CD8-positive, alpha-beta memory T cell (primary cell): ENCODE data around the gene OR1F1. TPM values are rescaled to one million over a fixed set of nuclear protein-coding genes. Genes with fewer than 3 reads are reported as not detected.

Source experiments
- CTCF ChIA-PET: fragments of 350-600 bp; sonication (Branson Sonifier 250); formaldehyde crosslinking; loops from one replicate; lab custom pipeline; 2021; ENCODE audit warnings: antibody characterized with exemption; lab: Charles Lee
- POLR2A ChIA-PET: fragments of 350-600 bp; sonication (Branson Sonifier 250); formaldehyde crosslinking; loops from one replicate; lab custom pipeline; 2021; ENCODE audit warnings: antibody characterized with exemption; lab: Charles Lee
- DNase-seq, 5 donors: peaks; one replicate each; pipeline versions ENCODE4 v3.0.0 to v3.0.0-alpha.2; 2020 to 2022; ENCODE audit warnings: mixed read lengths in 1 of 5
- H3K27ac ChIP-seq: one replicate; pipeline ENCODE4 v1.7.0; 2013; ENCODE audit warnings: low read depth, mild to moderate bottlenecking, low read length, moderate library complexity
- H3K27me3 ChIP-seq: 2 replicates; pipeline ENCODE4 v1.7.0; 2013; ENCODE audit warnings: low read length, mild to moderate bottlenecking; ENCODE audit not compliant: insufficient read depth, poor library complexity, severe bottlenecking
- H3K36me3 ChIP-seq: 2 replicates; pipeline ENCODE4 v1.7.0; 2013; ENCODE audit warnings: mild to moderate bottlenecking, low read length, moderate library complexity; ENCODE audit not compliant: insufficient read depth
- H3K4me1 ChIP-seq: 2 replicates; pipeline ENCODE4 v1.7.0; 2013; ENCODE audit warnings: mild to moderate bottlenecking, low read length, moderate library complexity; ENCODE audit not compliant: insufficient read depth
- H3K4me3 ChIP-seq: 2 replicates; pipeline ENCODE4 v1.7.0; 2013; ENCODE audit warnings: mild to moderate bottlenecking, low read length
- H3K9me3 ChIP-seq: 2 replicates; pipeline ENCODE4 v1.7.0; 2013; ENCODE audit warnings: mild to moderate bottlenecking, low read length
- H3K27ac Mint-ChIP-seq, 8 donors: one replicate each; pipeline ENCODE4 v1.8.0; 2020 to 2021; ENCODE audit warnings: mixed read lengths in 8 of 8, mild to moderate bottlenecking in 6 of 8, inconsistent platforms in 3 of 8, moderate library complexity in 3 of 8
- H3K27me3 Mint-ChIP-seq, 2 donors: one replicate each; pipeline ENCODE4 v1.8.0; 2020 to 2021; ENCODE audit warnings: mixed read lengths in 2 of 2, mild to moderate bottlenecking in 1 of 2, moderate library complexity in 1 of 2
- H3K36me3 Mint-ChIP-seq, 3 donors: one replicate each; pipeline ENCODE4 v1.8.0; 2020 to 2021; ENCODE audit warnings: mixed read lengths in 3 of 3, inconsistent platforms in 1 of 3, mild to moderate bottlenecking in 1 of 3
- H3K4me1 Mint-ChIP-seq, 3 donors: one replicate each; pipeline ENCODE4 v1.8.0; 2020 to 2021; ENCODE audit warnings: mixed read lengths in 3 of 3, inconsistent platforms in 1 of 3, mild to moderate bottlenecking in 1 of 3
- H3K4me3 Mint-ChIP-seq, 7 donors: one replicate each; pipeline ENCODE4 v1.8.0; 2020 to 2021; ENCODE audit warnings: mixed read lengths in 7 of 7, mild to moderate bottlenecking in 6 of 7, moderate library complexity in 4 of 7, inconsistent platforms in 2 of 7
- H3K9me3 Mint-ChIP-seq, 5 donors: one replicate each; pipeline ENCODE4 v1.8.0; 2020 to 2022; ENCODE audit warnings: mixed read lengths in 5 of 5, mild to moderate bottlenecking in 3 of 5, moderate library complexity in 2 of 5, inconsistent platforms in 1 of 5
- polyA plus RNA-seq: library from polyadenylated mRNA; unstranded; fragments of 300-500 nt; fragmentation: Illumina TruSeq; gene quantifications from one replicate; pipeline ENCODE4 v1.2.3, GENCODE V29; 2021
- total RNA-seq, 2 experiments: library from RNA; stranded (reverse); gene quantifications; one replicate each; pipeline ENCODE4 v1.2.3, GENCODE V29; 2021

OR1F1 gene
- total and polyA plus RNA-seq, 3 experiments from 2014 or later = not detected

DNA sequence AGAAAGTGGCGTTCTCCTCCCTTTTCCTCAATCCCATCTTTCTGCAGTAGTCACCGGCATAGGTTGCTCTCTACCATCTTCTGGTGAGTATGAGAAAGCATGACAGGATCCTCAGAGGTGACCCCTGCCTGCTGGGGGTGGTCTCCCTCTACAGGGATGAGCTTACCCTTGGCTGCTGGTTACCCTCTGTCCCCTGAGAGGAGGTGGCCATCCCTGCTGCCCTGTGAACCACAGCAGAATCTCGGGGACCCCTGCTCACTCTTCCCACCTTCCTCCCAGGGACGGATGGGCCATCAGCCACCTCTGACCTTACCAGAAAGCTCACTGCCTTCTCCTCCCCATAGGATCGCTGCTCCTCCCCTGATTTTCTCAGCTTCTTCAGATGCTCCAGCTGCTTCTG, 60.6 kb downstream of the OR1F1 start:
- H3K4me3 ChIP-seq = no peak overlapping the region
- H3K4me3 Mint-ChIP-seq = no peak overlapping the region
- no peaks in the 10 kb centered on the region for H3K9me3 ChIP-seq
- H3K4me1 Mint-ChIP-seq = no peaks in the 10 kb centered on the region
- H3K27ac ChIP-seq = no peak overlapping the region
- peaks cover 0 to 4% (median 0%) of the 10 kb centered on the region in 3 donors for H3K36me3 Mint-ChIP-seq
- peaks cover 19 to 28% of the 10 kb centered on the region in 2 donors for H3K27me3 Mint-ChIP-seq
- no peaks in the 10 kb centered on the region for H3K4me1 ChIP-seq
- H3K36me3 ChIP-seq = no peaks in the 10 kb centered on the region
- H3K27me3 ChIP-seq = no peaks in the 10 kb centered on the region
- POLR2A ChIA-PET = no interaction called here
- H3K27ac Mint-ChIP-seq = no peak overlapping the region
- H3K9me3 Mint-ChIP-seq = no peaks in the 10 kb centered on the region
- no peak for DNase-seq
- CTCF ChIA-PET = no interaction called here

DNA sequence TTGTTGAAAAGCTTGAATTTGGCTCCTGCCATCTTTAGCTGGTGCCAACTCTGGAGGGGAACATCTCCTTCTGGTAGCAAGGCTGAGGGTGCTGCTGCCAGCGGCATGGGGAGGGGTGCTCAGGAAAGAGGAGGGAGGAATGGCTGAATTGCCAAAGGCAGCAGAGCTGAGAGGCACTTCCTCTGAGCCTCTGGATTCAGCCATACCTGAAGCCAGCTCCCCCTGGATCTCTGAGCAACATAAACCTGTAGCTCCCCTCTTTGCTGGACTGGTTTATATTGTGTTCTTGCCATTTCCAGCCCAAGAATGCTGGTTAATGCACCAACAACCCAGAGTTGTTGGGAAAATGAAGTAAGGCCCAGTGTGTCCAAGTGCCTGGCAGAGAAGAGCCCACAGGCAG, 61.0 kb downstream of the OR1F1 start:
- H3K4me1 ChIP-seq = no peaks in the 10 kb centered on the region
- Mint-ChIP-seq H3K27ac (no peak overlapping the region), H3K9me3 (no peaks in the 10 kb centered on the region), H3K4me3 (no peak overlapping the region), H3K4me1 (no peaks in the 10 kb centered on the region), H3K27me3 (peaks cover 18 to 25% of the 10 kb centered on the region in 2 donors), H3K36me3 (peaks cover 0 to 4% (median 0%) of the 10 kb centered on the region in 3 donors)
- POLR2A ChIA-PET = no interaction called here
- H3K27ac ChIP-seq = no peak overlapping the region
- CTCF ChIA-PET = no interaction called here
- no peaks in the 10 kb centered on the region for H3K9me3 ChIP-seq
- H3K36me3 ChIP-seq = no peaks in the 10 kb centered on the region
- no peak overlapping the region for H3K4me3 ChIP-seq
- no peak for DNase-seq
- H3K27me3 ChIP-seq = no peaks in the 10 kb centered on the region

DNA sequence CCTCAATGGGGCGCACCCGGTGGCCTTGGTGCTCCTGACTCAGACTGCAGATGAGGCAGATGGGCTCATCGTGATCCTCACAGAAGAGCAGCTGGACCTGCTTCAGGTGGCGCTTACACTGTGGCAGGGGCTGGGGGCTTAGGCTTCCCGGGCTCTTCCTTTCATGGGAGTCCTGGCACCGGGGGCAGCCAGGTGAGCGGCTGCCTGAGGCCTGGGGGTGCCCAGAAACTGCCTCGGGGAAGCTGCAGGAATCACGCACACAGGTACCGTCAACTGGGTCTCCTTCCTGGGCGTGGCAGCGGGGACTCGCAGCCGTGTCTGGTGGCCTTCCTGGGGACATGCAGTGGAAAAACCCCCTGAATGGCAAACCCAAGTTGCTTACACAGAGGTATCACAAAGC, 61.4 kb downstream of the OR1F1 start:
- Histone ChIP-seq H3K36me3 (no peaks in the 10 kb centered on the region), H3K9me3 (no peaks in the 10 kb centered on the region), H3K27me3 (no peaks in the 10 kb centered on the region), H3K4me1 (no peaks in the 10 kb centered on the region), H3K4me3 (no peak overlapping the region), H3K27ac (no peak overlapping the region)
- CTCF ChIA-PET = interaction anchor here (1.0 kb wide), 1 partner anchor 18 kb away, joined by 3 read pairs; no protein-coding TSS in a partner anchor
- POLR2A ChIA-PET = no interaction called here
- H3K4me1 Mint-ChIP-seq = no peaks in the 10 kb centered on the region
- DNase-seq = no peak
- H3K9me3 Mint-ChIP-seq = no peaks in the 10 kb centered on the region
- peaks cover 0 to 4% (median 0%) of the 10 kb centered on the region in 3 donors for H3K36me3 Mint-ChIP-seq
- H3K27ac Mint-ChIP-seq = no peak overlapping the region
- peaks cover 16 to 21% of the 10 kb centered on the region in 2 donors for H3K27me3 Mint-ChIP-seq
- no peak overlapping the region for H3K4me3 Mint-ChIP-seq

DNA sequence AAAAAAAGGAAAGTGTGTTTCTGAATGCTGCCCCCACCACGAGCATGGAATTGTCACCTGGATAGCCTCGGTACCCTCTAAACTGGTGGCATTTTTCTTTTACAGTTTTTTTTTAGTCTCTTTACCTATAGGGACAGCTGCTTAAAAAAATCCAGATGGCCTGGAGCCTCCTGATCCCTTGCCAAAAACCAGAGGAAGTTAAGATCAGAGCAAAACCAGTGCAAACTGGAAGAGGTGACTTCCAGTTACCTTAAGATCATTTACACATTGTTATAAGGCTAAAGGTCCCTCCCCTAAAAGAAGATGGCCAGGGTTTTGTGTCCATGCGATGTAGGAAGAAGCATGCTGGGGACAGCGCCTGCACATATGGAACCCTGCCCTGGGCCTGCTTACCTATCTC, 65.0 kb downstream of the OR1F1 start:
- no peak for DNase-seq
- H3K4me3 Mint-ChIP-seq = no peak overlapping the region
- Histone ChIP-seq H3K27ac (no peak overlapping the region), H3K27me3 (no peaks in the 10 kb centered on the region), H3K9me3 (no peaks in the 10 kb centered on the region), H3K4me3 (no peak overlapping the region), H3K36me3 (no peaks in the 10 kb centered on the region), H3K4me1 (no peaks in the 10 kb centered on the region)
- CTCF ChIA-PET = no interaction called here
- no peaks in the 10 kb centered on the region for H3K4me1 Mint-ChIP-seq
- peaks cover 5 to 10% of the 10 kb centered on the region in 2 donors for H3K27me3 Mint-ChIP-seq
- H3K36me3 Mint-ChIP-seq = peaks cover 0 to 4% (median 0%) of the 10 kb centered on the region in 3 donors
- no peak overlapping the region for H3K27ac Mint-ChIP-seq
- no peaks in the 10 kb centered on the region for H3K9me3 Mint-ChIP-seq
- POLR2A ChIA-PET = no interaction called here

DNA sequence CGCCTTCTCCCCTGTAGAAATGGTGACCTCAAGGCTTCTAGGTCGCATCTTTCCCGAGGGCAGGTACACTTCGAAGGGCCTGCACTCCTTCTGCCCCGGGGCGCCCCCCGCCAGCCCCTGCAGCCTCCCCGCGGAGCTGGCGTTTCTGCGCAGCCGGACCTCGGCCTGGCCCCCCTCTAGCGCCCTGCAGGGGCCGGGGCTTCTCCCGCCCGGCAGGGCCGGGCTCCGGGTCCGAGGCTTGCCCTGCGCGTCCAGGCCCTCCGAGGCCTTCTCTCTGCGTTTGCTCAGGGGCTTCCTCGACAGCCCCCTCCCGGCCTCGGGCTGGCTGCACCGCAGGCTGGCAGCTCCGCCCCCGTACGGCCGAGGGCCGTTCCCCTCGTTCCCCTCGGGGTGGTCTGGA, 66.3 kb downstream of the OR1F1 start:
- Mint-ChIP-seq H3K9me3 (no peaks in the 10 kb centered on the region), H3K27me3 (peaks cover 5 to 13% of the 10 kb centered on the region in 2 donors), H3K36me3 (peaks cover 0 to 4% (median 0%) of the 10 kb centered on the region in 3 donors), H3K27ac (no peak overlapping the region), H3K4me3 (no peak overlapping the region), H3K4me1 (no peaks in the 10 kb centered on the region)
- ChIA-PET POLR2A (interaction anchor here (0.6 to 1.0 kb wide), 2 partner anchors 12 to 216 kb away, joined by 3 read pairs; no protein-coding TSS in a partner anchor), CTCF (no interaction called here)
- no peaks in the 10 kb centered on the region for H3K9me3 ChIP-seq
- no peaks in the 10 kb centered on the region for H3K4me1 ChIP-seq
- no peaks in the 10 kb centered on the region for H3K36me3 ChIP-seq
- no peak for DNase-seq
- no peak overlapping the region for H3K4me3 ChIP-seq
- no peaks in the 10 kb centered on the region for H3K27me3 ChIP-seq
- no peak overlapping the region for H3K27ac ChIP-seq

Other genes with a start within 250 kb of the OR1F1 start
- not detected for gene KREMEN2, start 223.9 kb upstream of the OR1F1 start, total RNA-seq
- not detected for gene KREMEN2, start 223.9 kb upstream of the OR1F1 start, polyA plus RNA-seq
- 10 to 100 TPM; 38.7 to 39.0 TPM for gene PAQR4, start 218.9 kb upstream of the OR1F1 start, total RNA-seq
- 1.5 TPM for gene PAQR4, start 218.9 kb upstream of the OR1F1 start, polyA plus RNA-seq
- gene PKMYT1, start 207.8 kb upstream of the OR1F1 start, total RNA-seq = 100 to 1,000 TPM; 103 to 112 TPM
- 0.18 TPM for gene PKMYT1, start 207.8 kb upstream of the OR1F1 start, polyA plus RNA-seq
- gene CLDN9, start 175.3 kb upstream of the OR1F1 start, total RNA-seq = not detected
- gene CLDN9, start 175.3 kb upstream of the OR1F1 start, polyA plus RNA-seq = not detected
- not detected for gene CLDN6, start 170.0 kb upstream of the OR1F1 start, total RNA-seq
- not detected for gene CLDN6, start 170.0 kb upstream of the OR1F1 start, polyA plus RNA-seq
- 1 to 10 TPM; 3.7 to 4.5 TPM for gene TNFRSF12A, start 167.8 kb upstream of the OR1F1 start, total RNA-seq
- gene TNFRSF12A, start 167.8 kb upstream of the OR1F1 start, polyA plus RNA-seq = 2.1 TPM
- 10 to 100 TPM; 25.6 to 26.3 TPM for gene HCFC1R1, start 164.3 kb upstream of the OR1F1 start, total RNA-seq
- gene HCFC1R1, start 164.3 kb upstream of the OR1F1 start, polyA plus RNA-seq = 23.7 TPM
- gene THOC6, start 164.2 kb upstream of the OR1F1 start, total RNA-seq = 10 to 100 TPM; 56.8 to 59.4 TPM
- 46.2 TPM for gene THOC6, start 164.2 kb upstream of the OR1F1 start, polyA plus RNA-seq
- gene BICDL2, start 151.3 kb upstream of the OR1F1 start, total RNA-seq = not detected
- not detected for gene BICDL2, start 151.3 kb upstream of the OR1F1 start, polyA plus RNA-seq
- gene MMP25, start 141.6 kb upstream of the OR1F1 start, total RNA-seq = 1 to 10 TPM; 1.5 to 1.9 TPM
- 0.90 TPM for gene MMP25, start 141.6 kb upstream of the OR1F1 start, polyA plus RNA-seq
- 100 to 1,000 TPM; 975 to 992 TPM for gene IL32, start 122.6 kb upstream of the OR1F1 start, total RNA-seq
- 3,843 TPM for gene IL32, start 122.6 kb upstream of the OR1F1 start, polyA plus RNA-seq
- gene ZSCAN10, start 88.9 kb upstream of the OR1F1 start, total RNA-seq = under 1 TPM in 1 of 2 experiments, not detected in 1; 0.15 TPM
- not detected for gene ZSCAN10, start 88.9 kb upstream of the OR1F1 start, polyA plus RNA-seq
- under 1 TPM in 1 of 2 experiments, not detected in 1; 0.11 TPM for gene ZNF205, start 75.6 kb upstream of the OR1F1 start, total RNA-seq
- not detected for gene ZNF205, start 75.6 kb upstream of the OR1F1 start, polyA plus RNA-seq
- 10 to 100 TPM; 10.4 to 10.5 TPM for gene ZNF213, start 53.2 kb upstream of the OR1F1 start, total RNA-seq
- 3.8 TPM for gene ZNF213, start 53.2 kb upstream of the OR1F1 start, polyA plus RNA-seq
- gene ZNF200, start 47.0 kb downstream of the OR1F1 start, total RNA-seq = 10 to 100 TPM; 13.0 to 14.6 TPM
- gene ZNF200, start 47.0 kb downstream of the OR1F1 start, polyA plus RNA-seq = 11.2 TPM
- gene MEFV, start 68.4 kb downstream of the OR1F1 start, total RNA-seq = under 1 TPM in 1 of 2 experiments, not detected in 1; 0.18 TPM
- not detected for gene MEFV, start 68.4 kb downstream of the OR1F1 start, polyA plus RNA-seq
- 10 to 100 TPM; 29.2 to 35.1 TPM for gene ZNF263, start 95.3 kb downstream of the OR1F1 start, total RNA-seq
- 47.7 TPM for gene ZNF263, start 95.3 kb downstream of the OR1F1 start, polyA plus RNA-seq
- 1 to 10 TPM; 5.1 to 5.2 TPM for gene TIGD7, start 117.2 kb downstream of the OR1F1 start, total RNA-seq
- gene TIGD7, start 117.2 kb downstream of the OR1F1 start, polyA plus RNA-seq = 4.9 TPM
- gene ZNF75A, start 117.3 kb downstream of the OR1F1 start, total RNA-seq = 10 to 100 TPM; 37.9 to 42.0 TPM
- 22.7 TPM for gene ZNF75A, start 117.3 kb downstream of the OR1F1 start, polyA plus RNA-seq
- not detected for gene OR2C1, start 167.7 kb downstream of the OR1F1 start, total RNA-seq
- 0.15 TPM for gene OR2C1, start 167.7 kb downstream of the OR1F1 start, polyA plus RNA-seq
- 10 to 100 TPM; 13.5 to 15.6 TPM for gene ZSCAN32, start 212.8 kb downstream of the OR1F1 start, total RNA-seq
- gene ZSCAN32, start 212.8 kb downstream of the OR1F1 start, polyA plus RNA-seq = 17.3 TPM
- 10 to 100 TPM; 11.4 to 12.3 TPM for gene ZNF174, start 213.0 kb downstream of the OR1F1 start, total RNA-seq
- gene ZNF174, start 213.0 kb downstream of the OR1F1 start, polyA plus RNA-seq = 18.8 TPM